ENCODE results near the gene ADGRG4. TPM values are rescaled to one million over a fixed set of nuclear protein-coding genes. Genes with fewer than 3 reads are reported as not detected.

ADGRG4 gene
- total and polyA plus RNA-seq, 2 of the 8 experiments (the other 6 are each of a cell fraction or from before 2014, with no cell fraction given): not detected

- no peak for TF ChIP-seq EP300 (IDR thresholded peaks at IDR 0.05; ENCODE audit: borderline replicate concordance in 1 of 2, low read depth in 2 of 2, low read length in 2 of 2)
- TF ChIP-seq JUND (IDR thresholded peaks at IDR 0.05; ENCODE audit: low read length): no peak
- no peak for TF ChIP-seq SIRT6 (IDR thresholded peaks at IDR 0.05; ENCODE audit: low read length)
- no peak for TF ChIP-seq KDM4A (IDR thresholded peaks at IDR 0.05; ENCODE audit: low read depth, low read length, severe bottlenecking)
These were observed 24.6 kb downstream of the ADGRG4 start (continued) for GRCh38 chrX:136325377-136325776.
